IMR-90 (cell line): ENCODE measurements around the gene HS2ST1. TPM values are rescaled to one million over a fixed set of nuclear protein-coding genes. Genes with fewer than 3 reads are reported as not detected.

Source experiments
- ATAC-seq: fragments of 200-7000 bp; cut with Tn5 transposase; 2 replicates; pipeline ENCODE4 v1.9.1; 2020; ENCODE audit warnings: low read depth, mild to moderate bottlenecking, moderate library complexity
- BruUV-seq: library from RNA; stranded (reverse); fragments of 400-500 nt; replicated peaks from 2 replicates; lab custom pipeline; 2021; lab: Mats Ljungman, UMichigan
- CTCF ChIA-PET: fragments of 300-600 bp; formaldehyde crosslinking; extraction: SDS; loops from one replicate; lab custom pipeline; 2021; ENCODE audit warnings: antibody characterized with exemption; lab: Yijun Ruan, JAX
- POLR2A ChIA-PET: fragments of 300-600 bp; sonication (Branson Sonifier 250); formaldehyde crosslinking; loops from one replicate; lab custom pipeline; 2022; ENCODE audit warnings: antibody characterized with exemption; ENCODE audit not compliant: unreplicated experiment; lab: Charles Lee
- DNase-seq: peaks from one replicate; pipeline ENCODE4 v3.0.0; 2013
- H2AFZ ChIP-seq: replicated peaks from 2 replicates; pipeline ENCODE3; 2013; ENCODE audit warnings: low read length, mild to moderate bottlenecking; ENCODE audit not compliant: poor library complexity
- H2AK5ac ChIP-seq: 2 replicates; pipeline ENCODE4 v1.6.1; 2013; ENCODE audit warnings: low read depth, low read length, inconsistent platforms
- H2AK9ac ChIP-seq: replicated peaks from 2 replicates; pipeline ENCODE3; 2013; ENCODE audit warnings: mild to moderate bottlenecking, low read depth, low read length, moderate library complexity; ENCODE audit not compliant: poor library complexity
- H2BK120ac ChIP-seq: 2 replicates; pipeline ENCODE4 v1.6.1; 2013; ENCODE audit warnings: low read depth, low read length, inconsistent platforms
- H2BK15ac ChIP-seq: 3 replicates; pipeline ENCODE4 v1.6.1; 2013; ENCODE audit warnings: low read depth, low read length, inconsistent platforms
- H2BK20ac ChIP-seq: 2 replicates; pipeline ENCODE4 v1.6.1; 2013; ENCODE audit warnings: low read depth, mild to moderate bottlenecking, inconsistent platforms, low read length, moderate library complexity
- H2BK5ac ChIP-seq: 2 replicates; pipeline ENCODE4 v1.6.1; 2013; ENCODE audit warnings: mild to moderate bottlenecking, low read depth, low read length, inconsistent platforms; ENCODE audit not compliant: poor library complexity, severe bottlenecking
- H3K14ac ChIP-seq: replicated peaks from 2 replicates; pipeline ENCODE4 v1.6.1; 2013; ENCODE audit warnings: low read depth, low read length, inconsistent platforms
- H3K18ac ChIP-seq: 2 replicates; pipeline ENCODE4 v1.6.1; 2013; ENCODE audit warnings: low read depth, low read length, control low read depth
- H3K23ac ChIP-seq: 2 replicates; pipeline ENCODE4 v1.6.1; 2013; ENCODE audit warnings: low read depth, low read length, inconsistent platforms
- H3K27ac ChIP-seq: 2 replicates; pipeline ENCODE4 v1.5.1; 2013; ENCODE audit warnings: mild to moderate bottlenecking, control low read depth, low read length; ENCODE audit not compliant: insufficient read depth
- H3K27me3 ChIP-seq: 2 replicates; pipeline ENCODE4 v1.6.1; 2013; ENCODE audit warnings: low read length; ENCODE audit not compliant: control insufficient read depth, insufficient read depth
- H3K36me3 ChIP-seq: 2 replicates; pipeline ENCODE4 v1.6.1; 2013; ENCODE audit warnings: low read length, mixed read lengths; ENCODE audit not compliant: control insufficient read depth, insufficient read depth
- H3K4ac ChIP-seq: 2 replicates; pipeline ENCODE4 v1.6.1; 2013; ENCODE audit warnings: low read depth, low read length, inconsistent platforms
- H3K4me1 ChIP-seq: 2 replicates; pipeline ENCODE4 v1.6.1; 2013; ENCODE audit warnings: low read length, mixed read lengths; ENCODE audit not compliant: control insufficient read depth, insufficient read depth
- H3K4me2 ChIP-seq: 2 replicates; pipeline ENCODE4 v1.6.1; 2013; ENCODE audit warnings: low read depth, mild to moderate bottlenecking, control low read depth, low read length, moderate library complexity
- H3K4me3 ChIP-seq: 2 replicates; pipeline ENCODE4 v1.5.1; 2013; ENCODE audit warnings: low read depth, mild to moderate bottlenecking, control low read depth, low read length, moderate library complexity; ENCODE audit not compliant: insufficient read depth
- H3K56ac ChIP-seq: 2 replicates; pipeline ENCODE4 v1.6.1; 2013; ENCODE audit warnings: low read length, inconsistent platforms; ENCODE audit not compliant: insufficient read depth; ENCODE audit errors: extremely low read depth
- H3K79me1 ChIP-seq, 2 experiments: 2 replicates each; pipeline ENCODE4 v1.6.1; 2013; ENCODE audit warnings: low read length in 2 of 2, inconsistent platforms in 1 of 2, low read depth in 1 of 2
- H3K9ac ChIP-seq: 2 replicates; pipeline ENCODE4 v1.6.1; 2013; ENCODE audit warnings: low read depth, low read length, control low read depth
- H3K9me1 ChIP-seq: 2 replicates; pipeline ENCODE4 v1.6.1; 2013; ENCODE audit warnings: low read length, inconsistent platforms; ENCODE audit not compliant: insufficient read depth
- H3K9me3 ChIP-seq: 2 replicates; pipeline ENCODE4 v1.6.1; 2013; ENCODE audit warnings: low read length; ENCODE audit not compliant: control insufficient read depth, insufficient read depth
- H4K20me1 ChIP-seq: 2 replicates; pipeline ENCODE4 v1.6.1; 2013; ENCODE audit warnings: low read length, inconsistent platforms; ENCODE audit not compliant: insufficient read depth
- H4K5ac ChIP-seq: 2 replicates; pipeline ENCODE4 v1.6.1; 2013; ENCODE audit warnings: mild to moderate bottlenecking, low read depth, low read length, control low read depth
- H4K8ac ChIP-seq, 2 experiments: 2 replicates each; pipeline ENCODE4 v1.6.1; 2013; ENCODE audit warnings: low read depth in 2 of 2, low read length in 2 of 2, control low read depth in 1 of 2, inconsistent platforms in 1 of 2
- H4K91ac ChIP-seq: 2 replicates; pipeline ENCODE4 v1.6.1; 2013; ENCODE audit warnings: low read depth, low read length, inconsistent platforms; ENCODE audit not compliant: insufficient read depth
- BHLHE40 ChIP-seq: fragments of 150-350 bp; IDR thresholded peaks from 2 replicates; pipeline ENCODE4 v1.6.1; 2016; ENCODE audit warnings: mild to moderate bottlenecking, low read depth, low read length
- CEBPB ChIP-seq: IDR thresholded peaks from 2 replicates; pipeline ENCODE4 v1.6.1; 2012; ENCODE audit warnings: low read depth, low read length, improper control_type of control experiment
- CHD1 ChIP-seq: IDR thresholded peaks from 2 replicates; pipeline ENCODE4 v1.6.1; 2012; ENCODE audit warnings: low read depth, low read length, improper control_type of control experiment
- FOS ChIP-seq: fragments of 150-350 bp; IDR thresholded peaks from 2 replicates; pipeline ENCODE4 v1.6.1; 2016; ENCODE audit warnings: low read depth, low read length
- MAFK ChIP-seq: IDR thresholded peaks from 2 replicates; pipeline ENCODE4 v1.6.1; 2012; ENCODE audit warnings: low read depth, low read length, improper control_type of control experiment
- MAZ ChIP-seq: IDR thresholded peaks from 2 replicates; pipeline ENCODE4 v1.6.1; 2012; ENCODE audit warnings: low read depth, mild to moderate bottlenecking, low read length, improper control_type of control experiment, moderate library complexity, borderline replicate concordance
- MXI1 ChIP-seq: IDR thresholded peaks from 2 replicates; pipeline ENCODE4 v1.6.1; 2012; ENCODE audit warnings: low read depth, mild to moderate bottlenecking, low read length, moderate library complexity, borderline replicate concordance
- NFE2L2 ChIP-seq: fragments of 150-350 bp; IDR thresholded peaks from 2 replicates; pipeline ENCODE4 v1.6.1; 2016; ENCODE audit warnings: low read depth, mild to moderate bottlenecking, low read length
- POLR2A ChIP-seq: IDR thresholded peaks from 2 replicates; pipeline ENCODE4 v1.6.1; 2012; ENCODE audit warnings: mild to moderate bottlenecking, low read depth, low read length
- RAD21 ChIP-seq: IDR thresholded peaks from 2 replicates; pipeline ENCODE4 v1.6.1; 2012; ENCODE audit warnings: low read length, improper control_type of control experiment
- RCOR1 ChIP-seq: IDR thresholded peaks from 2 replicates; pipeline ENCODE4 v1.6.1; 2012; ENCODE audit warnings: mild to moderate bottlenecking, low read length, improper control_type of control experiment; ENCODE audit not compliant: insufficient replicate concordance
- RFX5 ChIP-seq: IDR thresholded peaks from 2 replicates; pipeline ENCODE4 v1.8.0; 2012; ENCODE audit warnings: low read depth, mild to moderate bottlenecking, low read length, moderate library complexity
- SMC3 ChIP-seq: fragments of 150-350 bp; IDR thresholded peaks from 2 replicates; pipeline ENCODE4 v1.6.1; 2016; ENCODE audit warnings: low read depth, mild to moderate bottlenecking, antibody characterized with exemption, low read length, moderate library complexity
- USF2 ChIP-seq: fragments of 150-350 bp; IDR thresholded peaks from 2 replicates; pipeline ENCODE4 v1.6.1; 2017; ENCODE audit warnings: mild to moderate bottlenecking, antibody characterized with exemption, low read length, low read depth
- WGBS, 2 experiments: methylation state at CpG; one replicate each; pipeline versions ENCODE4 v1.1.5 to v1.1.7; 2013; ENCODE audit warnings: missing lambda C conversion rate in 2 of 2; ENCODE audit not compliant: insufficient read length in 1 of 2; ENCODE audit errors: extremely low coverage in 2 of 2; 5-methylcytosine and 5-hydroxymethylcytosine counted together
- dilution Hi-C: fragments of 300-500 bp; cut with HindIII; formaldehyde crosslinking; loops from one replicate; pipeline ENCODE4 v1.14.3; 2018; ENCODE audit warnings: low sequenced_read_pairs; ENCODE audit not compliant: unreplicated experiment
- in situ Hi-C: fragments of 300-500 bp; cut with MboI; formaldehyde crosslinking; loops from 3 replicates; pipeline ENCODE4 v1.14.3; 2019; ENCODE audit warnings: low sequenced_read_pairs, inconsistent platforms, mixed read lengths
- intact Hi-C: fragments of 100-400 bp; cut with micrococcal nuclease; formaldehyde crosslinking; loops from 2 replicates; pipeline ENCODE4 v1.10.0; 2022
- polyA plus RNA-seq, 3 experiments: library from polyadenylated mRNA; depleted of rRNA; stranded (reverse); fragments of >200 nt; gene quantifications; 2 replicates each; pipeline ENCODE4 v1.2.3, GENCODE V29; 2012; ENCODE audit warnings: low replicate concordance in 1 of 3
- total RNA-seq: library from RNA; depleted of rRNA; stranded (reverse); fragments of >200 nt; gene quantifications from 2 replicates; pipeline ENCODE4 v1.2.3, GENCODE V29; 2012
- TF ChIP-seq, protein P1 (sequence below): conservative IDR thresholded peaks from 2 replicates; pipeline ENCODE4 v1.5.1; 2012; ENCODE audit warnings: mild to moderate bottlenecking, low read depth, low read length, improper control_type of control experiment
- TF ChIP-seq, protein P2 (sequence below): fragments of 150-350 bp; IDR thresholded peaks from 2 replicates; pipeline ENCODE4 v1.6.1; 2016; ENCODE audit warnings: low read depth, mild to moderate bottlenecking, low read length, moderate library complexity, borderline replicate concordance

Gene HS2ST1
- total and polyA plus RNA-seq, 2 of the 4 experiments (the other 2 are of a cell fraction): 7.8 to 13.1 TPM

GRCh38 chr1:87052400-87052799 is 138.0 kb downstream of the HS2ST1 start:
- Histone ChIP-seq H2AK9ac (no peak overlapping the region), H2AK5ac (no peak overlapping the region), H3K9me1 (0 out of 2 replicates have a peak, but pooled peaks cover 2% of the 10 kb centered on the region), H3K4me1 (no peaks in the 10 kb centered on the region), H3K9ac (no peak overlapping the region), H3K56ac (no peak overlapping the region), H3K9me3 (no peaks in the 10 kb centered on the region), H3K4me2 (no peak overlapping the region), H2AFZ (no peak overlapping the region), H3K36me3 (no peaks in the 10 kb centered on the region), H2BK120ac (no peak overlapping the region), H3K27me3 (no peaks in the 10 kb centered on the region), H2BK5ac (no peak overlapping the region), H3K79me1 (peaks cover 0 to 4% of the 10 kb centered on the region in 2 experiments; a peak in 1 of 4 replicates), H2BK15ac (no peak overlapping the region), H3K27ac (no peak overlapping the region), H3K14ac (no peak overlapping the region), H4K20me1 (no peaks in the 10 kb centered on the region), H2BK20ac (no peak overlapping the region), H3K4ac (no peak overlapping the region), H3K18ac (no peak overlapping the region), H4K91ac (no peak overlapping the region), H3K23ac (no peak overlapping the region), H4K5ac (no peak overlapping the region), H3K4me3 (no peak overlapping the region), H4K8ac (no peak overlapping the region)
- dilution Hi-C loops: no loop called here
- BruUV-seq: no TSS peak
- no CpG with 5 or more reads among the region's 3 CpGs for WGBS, 2 experiments
- ChIA-PET POLR2A (no interaction called here), CTCF (no interaction called here)
- DNase-seq: no peak
- TF ChIP-seq, protein P1, sequence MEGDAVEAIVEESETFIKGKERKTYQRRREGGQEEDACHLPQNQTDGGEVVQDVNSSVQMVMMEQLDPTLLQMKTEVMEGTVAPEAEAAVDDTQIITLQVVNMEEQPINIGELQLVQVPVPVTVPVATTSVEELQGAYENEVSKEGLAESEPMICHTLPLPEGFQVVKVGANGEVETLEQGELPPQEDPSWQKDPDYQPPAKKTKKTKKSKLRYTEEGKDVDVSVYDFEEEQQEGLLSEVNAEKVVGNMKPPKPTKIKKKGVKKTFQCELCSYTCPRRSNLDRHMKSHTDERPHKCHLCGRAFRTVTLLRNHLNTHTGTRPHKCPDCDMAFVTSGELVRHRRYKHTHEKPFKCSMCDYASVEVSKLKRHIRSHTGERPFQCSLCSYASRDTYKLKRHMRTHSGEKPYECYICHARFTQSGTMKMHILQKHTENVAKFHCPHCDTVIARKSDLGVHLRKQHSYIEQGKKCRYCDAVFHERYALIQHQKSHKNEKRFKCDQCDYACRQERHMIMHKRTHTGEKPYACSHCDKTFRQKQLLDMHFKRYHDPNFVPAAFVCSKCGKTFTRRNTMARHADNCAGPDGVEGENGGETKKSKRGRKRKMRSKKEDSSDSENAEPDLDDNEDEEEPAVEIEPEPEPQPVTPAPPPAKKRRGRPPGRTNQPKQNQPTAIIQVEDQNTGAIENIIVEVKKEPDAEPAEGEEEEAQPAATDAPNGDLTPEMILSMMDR: no peak
- TF ChIP-seq NFE2L2 (no peak), RAD21 (no peak), CEBPB (no peak), CHD1 (no peak), USF2 (no peak), FOS (no peak), POLR2A (no peak), MAZ (no peak), SMC3 (no peak), MXI1 (no peak), BHLHE40 (no peak), MAFK (no peak), RFX5 (no peak), RCOR1 (no peak)
- TF ChIP-seq, protein P2, sequence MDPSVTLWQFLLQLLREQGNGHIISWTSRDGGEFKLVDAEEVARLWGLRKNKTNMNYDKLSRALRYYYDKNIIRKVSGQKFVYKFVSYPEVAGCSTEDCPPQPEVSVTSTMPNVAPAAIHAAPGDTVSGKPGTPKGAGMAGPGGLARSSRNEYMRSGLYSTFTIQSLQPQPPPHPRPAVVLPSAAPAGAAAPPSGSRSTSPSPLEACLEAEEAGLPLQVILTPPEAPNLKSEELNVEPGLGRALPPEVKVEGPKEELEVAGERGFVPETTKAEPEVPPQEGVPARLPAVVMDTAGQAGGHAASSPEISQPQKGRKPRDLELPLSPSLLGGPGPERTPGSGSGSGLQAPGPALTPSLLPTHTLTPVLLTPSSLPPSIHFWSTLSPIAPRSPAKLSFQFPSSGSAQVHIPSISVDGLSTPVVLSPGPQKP: no peak
- no peak for ATAC-seq
- in situ Hi-C loops: no loop called here
- intact Hi-C loops: no loop called here
